Stimulated activated CD8-positive, alpha-beta memory T cell treated with anti-CD3 and anti-CD28 coated beads, Interleukin-15, amount 100 ng/mL, for 1 hour (primary cell): ENCODE data around the gene NTN5.
"Not testable (repeated sequence)": the region's sequence is repeated elsewhere in the genome, so short reads cannot be mapped to it uniquely, and the experiment has no call there.

Experiments
- DNase-seq: peaks from one replicate; pipeline ENCODE4 v3.0.0-alpha.2; 2020; ENCODE audit warnings: low read depth

The NTN5 gene

DNA sequence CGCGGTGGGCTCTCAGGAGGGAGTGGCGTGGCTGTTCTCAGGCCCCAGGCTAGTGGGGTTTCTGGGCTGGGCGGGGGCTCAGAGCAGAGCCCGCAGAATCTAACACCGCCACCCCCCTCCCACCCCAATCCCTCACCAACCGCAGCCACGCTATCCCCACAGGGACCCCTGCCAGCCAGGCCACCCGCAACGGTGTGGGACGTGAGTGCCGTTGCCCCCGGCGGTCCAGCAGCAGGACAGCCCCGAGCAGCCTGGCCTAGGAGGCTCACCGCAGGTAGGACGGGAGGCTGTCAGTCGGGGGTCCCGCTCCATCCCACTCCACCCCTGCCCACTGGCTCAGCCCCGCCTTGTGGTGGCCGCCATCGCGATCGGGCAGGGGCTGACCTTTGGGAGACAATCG is at the start of gene NTN5:
NTN5 (minus strand) TSS at position 24 of the 400 bp plus-strand sequence. CDS start 2,031 bp downstream, outside the sequence.
- no peak for DNase-seq

DNA sequence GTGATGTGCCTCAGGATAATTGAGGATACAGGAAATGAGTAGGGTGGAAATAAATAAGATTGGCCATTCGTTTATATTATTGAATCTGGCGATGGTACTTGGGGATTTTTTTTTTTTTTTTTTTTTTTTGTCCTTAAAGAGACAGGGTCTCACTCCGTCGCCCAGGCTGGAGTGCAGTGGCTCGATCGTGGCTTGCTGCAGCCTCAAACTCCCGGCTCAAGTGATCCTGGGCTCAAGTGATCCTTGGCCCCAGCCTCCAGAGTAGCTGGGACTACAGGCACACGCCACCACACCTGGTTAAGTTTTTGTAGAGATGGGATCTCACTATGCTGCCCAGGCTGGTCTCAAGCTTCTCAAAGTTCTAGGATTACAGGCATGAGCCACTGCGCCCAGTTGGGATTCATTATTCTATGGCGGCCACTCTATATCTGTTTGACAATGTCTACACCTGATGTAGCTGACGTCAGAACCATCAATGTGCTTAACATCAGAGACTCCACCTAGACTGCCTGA is 49.4 kb upstream of the NTN5 start:
- DNase-seq, result no peak

DNA sequence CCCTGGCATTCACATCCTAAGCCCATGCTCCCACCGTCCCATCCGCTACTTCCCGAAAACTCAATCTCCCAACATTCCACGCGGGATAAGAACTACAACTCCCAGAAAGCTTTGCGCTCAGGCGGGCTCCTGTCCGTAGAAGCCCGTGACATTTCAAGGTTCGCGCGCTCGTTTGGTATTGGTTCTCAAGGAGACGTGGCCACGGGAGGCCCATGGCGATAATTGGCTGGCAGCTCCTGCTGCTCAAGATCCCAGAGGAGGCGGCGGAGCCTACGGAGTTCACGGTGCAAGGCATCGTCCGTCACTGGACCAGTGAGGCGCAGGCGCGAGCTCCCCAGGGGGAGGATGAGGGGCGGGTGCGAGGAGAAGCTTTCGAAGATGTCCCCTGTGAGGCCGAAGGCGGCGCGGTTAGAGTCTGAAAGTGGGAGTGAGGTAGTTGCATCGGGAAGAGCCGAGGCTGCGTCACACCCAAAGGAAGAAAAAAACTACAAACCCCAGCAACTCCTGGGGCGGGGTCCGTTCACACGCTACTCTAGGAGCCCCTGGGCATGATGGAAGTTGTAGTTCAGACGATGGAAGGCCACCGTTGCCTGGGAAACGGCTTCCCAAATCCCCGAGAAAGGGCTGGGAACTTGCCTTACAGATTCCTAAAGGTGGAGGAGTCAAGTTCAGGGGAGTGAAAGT is 47.9 kb upstream of the NTN5 start:
- DNase-seq, result peak; percentile 75

GRCh38 chr19:48720251-48720612 is 47.4 kb upstream of the NTN5 start:
- DNase-seq, result no peak

GRCh38 chr19:48719263-48720171 is 46.7 kb upstream of the NTN5 start, which contains the start of gene MAMSTR:
MAMSTR (minus strand) TSS chr19:48719725; CDS start chr19:48719031, 694 bp downstream.
- DNase-seq, result no peak

DNA sequence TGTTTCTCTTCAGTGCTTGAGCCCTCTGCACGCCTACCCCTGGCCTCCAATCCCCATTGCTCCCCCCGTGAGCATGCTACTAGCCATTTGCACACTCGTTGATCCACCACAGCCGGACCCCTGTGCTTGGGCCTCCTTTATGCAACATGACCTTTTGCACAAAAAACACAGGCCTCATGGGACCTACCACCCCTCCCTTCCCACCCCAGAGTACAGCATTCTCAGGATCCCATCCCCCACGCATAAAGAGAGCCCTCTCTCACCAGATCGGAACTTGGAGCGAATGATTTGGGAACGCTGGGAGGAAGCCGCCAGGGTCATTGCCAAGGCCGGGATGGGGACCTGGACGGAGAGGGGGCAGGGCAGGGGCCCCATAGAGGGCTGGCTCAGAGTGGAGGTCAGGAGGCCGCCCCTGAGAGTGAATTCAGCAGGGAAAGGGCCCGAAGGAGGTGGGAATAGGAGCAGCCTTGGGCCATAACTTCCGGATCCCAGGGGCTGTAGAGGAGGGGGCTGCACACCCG is 46.0 kb upstream of the NTN5 start:
- no peak for DNase-seq

DNA sequence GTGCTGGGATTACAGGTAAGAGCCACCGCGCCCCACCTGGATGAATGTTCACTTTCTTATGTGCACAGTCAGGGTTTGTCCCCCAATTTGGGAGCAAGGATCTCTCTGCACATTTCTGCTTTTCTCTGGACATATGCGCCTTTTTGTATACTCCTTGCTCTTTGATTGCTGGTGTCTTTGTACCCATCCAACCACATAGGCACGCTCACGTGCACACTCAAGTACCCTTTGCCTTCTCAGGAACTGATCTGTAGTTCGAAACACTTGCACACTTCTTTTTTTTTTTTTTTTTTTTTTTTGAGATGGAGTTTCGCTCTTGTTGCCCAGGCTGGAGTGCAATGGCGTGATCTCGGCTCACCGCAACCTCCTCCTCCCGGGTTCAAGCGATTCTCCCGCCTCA is 45.3 kb upstream of the NTN5 start:
- DNase-seq, result not testable (repeated sequence)

DNA sequence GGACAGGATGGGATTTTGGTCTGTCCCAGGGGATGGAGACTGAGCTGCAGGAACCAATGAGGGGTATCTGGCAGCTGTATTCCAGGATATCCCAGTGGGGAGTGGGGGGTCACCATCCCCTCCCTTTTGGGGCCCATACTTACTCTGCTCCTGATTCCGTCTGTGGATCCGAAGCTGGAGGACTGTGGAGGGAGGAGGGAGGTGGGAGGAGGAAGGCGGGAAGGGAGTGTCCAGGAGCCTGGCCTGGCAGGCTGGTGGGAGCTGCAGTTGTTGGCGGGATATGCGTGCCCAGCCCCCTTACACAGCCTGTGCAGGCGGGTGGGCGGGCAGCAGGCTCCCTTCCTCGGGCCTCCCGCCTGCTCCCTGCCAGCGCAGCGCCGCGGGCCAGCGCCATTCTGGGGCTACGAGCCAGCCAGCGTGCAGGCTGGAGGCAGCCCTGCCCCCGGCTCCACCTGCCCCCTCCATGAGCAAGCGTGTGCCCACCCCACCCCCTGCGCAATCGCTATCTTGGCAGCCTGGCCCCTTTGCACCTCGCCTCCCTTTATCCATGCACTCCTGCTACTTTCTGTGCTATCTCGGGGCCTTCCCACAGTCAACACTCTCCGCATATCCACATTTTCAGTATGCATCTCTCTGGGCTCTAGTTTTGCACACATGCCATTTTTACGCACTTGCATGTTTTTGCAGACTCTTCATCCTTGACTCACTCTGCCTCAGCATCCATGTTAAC is 43.9 kb upstream of the NTN5 start:
- DNase-seq, result no peak

- DNase-seq, result no peak
These were observed 42.9 kb upstream of the NTN5 start for GRCh38 chr19:48715681-48716171.

DNA sequence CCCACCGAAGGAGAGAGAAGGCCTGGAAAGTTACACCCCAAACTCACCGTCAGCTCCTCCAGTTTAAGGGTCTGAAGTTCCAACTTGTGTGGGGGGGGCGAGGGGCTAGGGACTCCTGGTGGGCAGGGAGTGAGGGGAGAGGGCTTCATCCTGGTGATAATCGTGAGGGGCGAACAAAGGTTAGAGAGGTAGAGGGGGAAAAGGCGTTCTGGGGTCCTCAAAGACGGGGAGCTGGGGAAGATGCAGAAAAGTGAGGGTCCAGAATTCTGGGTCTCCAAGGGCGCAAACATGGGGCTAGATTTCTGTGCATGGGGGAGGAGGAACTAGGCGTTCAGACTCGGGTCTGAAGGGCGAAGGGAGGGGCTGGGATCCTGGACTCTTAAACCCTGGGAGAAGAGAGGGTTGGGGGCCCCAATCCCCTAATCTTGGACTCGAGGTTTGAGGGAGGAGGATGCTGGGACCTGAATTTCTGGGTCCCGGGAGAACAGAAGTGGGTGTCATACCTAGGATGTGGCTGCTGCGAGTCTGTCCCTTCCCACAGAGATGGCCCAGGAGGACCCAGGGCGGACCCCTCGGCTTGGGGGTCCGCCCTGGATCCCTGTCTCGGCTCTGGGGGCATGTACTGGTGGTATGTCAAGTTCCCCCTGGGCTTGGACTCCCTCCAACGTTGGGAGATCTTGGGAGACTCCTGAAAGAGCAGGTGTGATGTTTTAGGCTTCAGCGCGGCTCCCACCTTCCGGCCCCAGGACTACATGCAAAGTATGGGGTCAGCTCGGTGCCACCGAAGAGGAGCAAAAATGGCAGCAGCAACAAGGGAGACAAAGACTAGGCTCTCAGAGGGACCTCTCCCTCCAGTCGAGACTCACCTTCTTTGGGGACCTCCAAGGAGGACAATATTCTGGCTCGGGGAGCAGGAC is 42.2 kb upstream of the NTN5 start:
- DNase-seq, result no peak

DNA sequence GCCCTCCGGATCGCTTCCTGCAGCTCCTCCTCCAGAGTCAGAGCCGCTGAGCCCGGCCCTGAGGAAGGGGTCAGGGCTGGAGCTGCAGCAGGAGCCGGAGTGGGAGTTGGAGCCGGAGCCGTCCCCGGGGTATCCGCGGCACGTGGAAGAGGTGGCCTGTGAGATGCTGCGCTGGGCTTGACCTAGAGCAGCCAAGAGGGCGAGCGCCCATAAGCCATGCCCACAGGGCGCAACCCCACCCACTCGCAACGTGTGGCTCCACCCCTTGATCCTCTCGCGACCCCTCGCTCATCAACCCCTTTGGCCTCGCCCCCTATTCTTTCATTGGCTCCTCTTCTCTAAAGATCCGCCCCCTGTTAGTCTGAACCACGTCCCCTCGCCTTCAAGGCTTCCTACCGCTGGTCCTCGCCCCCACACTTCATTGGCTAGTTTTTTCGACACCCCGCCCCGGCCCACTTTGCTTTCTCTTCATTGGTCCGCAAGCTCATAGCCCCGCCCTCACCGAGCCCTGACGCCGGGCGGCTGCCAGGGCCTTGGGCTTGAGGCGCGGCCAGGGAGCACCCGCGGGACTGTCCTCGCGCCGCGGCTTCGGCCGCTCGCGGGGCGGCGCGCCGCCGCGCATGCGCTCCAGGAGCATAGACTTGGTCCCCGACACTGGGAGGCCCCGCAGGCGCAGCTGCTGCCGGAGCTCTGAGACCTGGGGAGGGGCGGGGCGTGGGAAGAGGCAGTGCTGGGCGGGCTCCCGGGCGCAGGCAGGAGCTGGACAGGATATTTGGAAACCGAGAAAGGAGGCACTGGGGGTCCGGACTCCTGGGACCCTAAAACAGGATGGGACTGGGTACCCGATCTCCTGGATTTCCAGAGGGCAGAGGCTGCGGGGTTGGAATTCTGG is 41.3 kb upstream of the NTN5 start:
- DNase-seq, result peak; percentile 95

DNA sequence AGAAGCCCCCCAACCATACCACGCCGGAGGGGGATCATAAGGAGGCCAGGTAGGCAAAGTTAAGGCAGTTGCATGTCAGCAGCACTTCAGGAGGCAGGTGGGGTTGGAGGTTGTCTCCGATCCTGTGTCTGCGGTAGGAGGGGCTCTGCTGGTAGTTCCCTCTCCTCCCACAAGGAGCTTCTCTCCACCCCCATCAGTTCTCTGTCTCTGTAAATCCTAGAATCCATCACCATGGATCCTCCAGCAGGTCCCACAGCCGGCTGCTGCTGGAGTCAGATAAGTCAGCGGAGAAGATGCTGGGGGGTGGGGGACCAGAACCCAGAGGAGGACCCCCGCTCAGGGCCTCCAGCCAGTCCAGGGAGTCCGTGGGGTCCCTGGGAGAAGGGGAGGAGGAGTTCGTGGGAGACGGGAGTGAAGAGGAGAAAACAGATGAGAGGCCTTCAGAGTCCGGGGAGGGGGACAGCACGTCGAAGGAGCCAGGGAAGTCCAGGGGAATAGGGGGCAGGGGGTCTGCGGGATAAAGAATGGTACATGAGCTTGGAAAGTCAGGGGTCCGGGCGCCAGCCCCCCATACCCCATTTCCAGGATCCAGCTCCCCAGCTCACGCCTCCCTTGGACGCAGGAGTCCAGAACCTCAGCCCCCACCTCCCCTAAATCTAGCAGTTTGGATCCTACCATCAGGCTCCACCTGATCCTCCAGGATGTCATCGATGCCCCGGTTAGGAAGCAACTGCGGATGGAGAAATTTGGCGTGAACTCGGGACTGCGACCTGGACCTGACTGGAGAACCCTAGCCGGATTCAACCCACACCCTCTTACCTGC is 40.4 kb upstream of the NTN5 start:
- DNase-seq, result no peak

- no peak for DNase-seq
These were observed 38.4 kb upstream of the NTN5 start for GRCh38 chr19:48711106-48711662.

GRCh38 chr19:48708471-48708870 is 35.7 kb upstream of the NTN5 start:
- DNase-seq, result no peak

DNA sequence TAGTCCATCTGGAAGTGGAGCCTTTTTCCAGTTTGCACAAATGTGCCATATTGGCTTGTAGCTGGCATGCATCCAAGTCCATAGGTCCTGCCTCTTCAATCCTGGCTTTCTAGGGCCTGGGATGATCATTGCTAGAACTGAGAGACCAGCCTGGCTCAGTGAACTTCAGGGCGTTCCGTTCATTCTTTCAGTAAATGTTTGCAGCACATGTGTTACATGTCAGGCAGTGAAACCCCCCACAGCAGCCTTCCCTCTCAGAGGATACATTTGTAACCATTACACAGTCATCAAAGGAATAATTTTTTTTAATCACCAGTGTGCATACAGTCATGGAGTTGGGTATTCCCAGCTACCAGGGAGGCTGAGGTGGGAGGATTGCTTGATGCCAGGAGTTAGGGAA is 32.6 kb upstream of the NTN5 start:
- DNase-seq, result no peak

- DNase-seq, result no peak
These were observed 30.5 kb upstream of the NTN5 start for GRCh38 chr19:48703316-48703715.

- no peak for DNase-seq
These were observed 29.9 kb upstream of the NTN5 start for GRCh38 chr19:48702701-48703100.

GRCh38 chr19:48698046-48698445 is 25.2 kb upstream of the NTN5 start:
- no peak for DNase-seq
